GM23338 (cell line): ENCODE data around the gene TEPSIN. TPM values are rescaled to one million over a fixed set of nuclear protein-coding genes. Genes with fewer than 3 reads are reported as not detected.

Source experiments
- ATAC-seq: fragments of 200-7000 bp; cut with Tn5 transposase; 3 replicates; pipeline ENCODE4 v1.9.1; 2020
- DNase-seq: peaks from one replicate; pipeline ENCODE4 v3.0.0-alpha.2; 2015; ENCODE audit warnings: low spot score
- H2AFZ ChIP-seq: fragments of 200-600 bp; sonication (generic); 2 replicates; pipeline ENCODE4 v1.8.0; 2016; ENCODE audit warnings: antibody characterized with exemption, mild to moderate bottlenecking, moderate library complexity
- H3F3A ChIP-seq: fragments of 200-600 bp; sonication (generic); replicated peaks from 2 replicates; pipeline ENCODE4 v1.8.0; 2017; ENCODE audit warnings: antibody characterized with exemption, mixed run types, low read depth
- H3K27ac ChIP-seq: fragments of 200-600 bp; sonication (generic); 2 replicates; pipeline ENCODE4 v1.6.1; 2016; ENCODE audit warnings: low read depth
- H3K27me3 ChIP-seq: fragments of 200-600 bp; sonication (generic); 2 replicates; pipeline ENCODE4 v1.8.0; 2016; ENCODE audit warnings: mild to moderate bottlenecking, mixed run types, moderate library complexity; ENCODE audit not compliant: insufficient read depth
- H3K36me3 ChIP-seq: fragments of 200-600 bp; sonication (generic); 2 replicates; pipeline ENCODE4 v1.8.0; 2016; ENCODE audit warnings: mild to moderate bottlenecking; ENCODE audit not compliant: insufficient read depth
- H3K4me1 ChIP-seq: fragments of 200-600 bp; sonication (generic); 2 replicates; pipeline ENCODE4 v1.8.0; 2016; ENCODE audit warnings: mild to moderate bottlenecking, moderate library complexity; ENCODE audit not compliant: insufficient read depth
- H3K4me2 ChIP-seq: fragments of 200-600 bp; sonication (generic); 2 replicates; pipeline ENCODE4 v1.7.1; 2017; ENCODE audit warnings: mixed run types
- H3K4me3 ChIP-seq: fragments of 200-600 bp; sonication (generic); 2 replicates; pipeline ENCODE4 v1.6.1; 2016; ENCODE audit warnings: mixed run types
- H3K79me2 ChIP-seq: fragments of 200-600 bp; sonication (generic); replicated peaks from 2 replicates; pipeline ENCODE4 v1.8.0; 2017; ENCODE audit warnings: mild to moderate bottlenecking; ENCODE audit not compliant: insufficient read depth
- H3K9me2 ChIP-seq: fragments of 200-600 bp; sonication (generic); 2 replicates; pipeline ENCODE4 v1.8.0; 2017; ENCODE audit not compliant: insufficient read depth
- H4K20me1 ChIP-seq: fragments of 200-600 bp; sonication (generic); replicated peaks from 2 replicates; pipeline ENCODE4 v1.8.0; 2017; ENCODE audit warnings: mild to moderate bottlenecking; ENCODE audit not compliant: insufficient read depth
- H3K27ac Mint-ChIP-seq: 2 replicates; pipeline ENCODE4 v1.8.0; 2020; ENCODE audit warnings: inconsistent platforms, mild to moderate bottlenecking, moderate library complexity, mixed read lengths
- H3K27me3 Mint-ChIP-seq: 3 replicates; pipeline ENCODE4 v1.8.0; 2022; ENCODE audit warnings: low read depth, mild to moderate bottlenecking, moderate library complexity, mixed read lengths, inconsistent platforms; ENCODE audit not compliant: insufficient read depth, poor library complexity
- H3K36me3 Mint-ChIP-seq: 3 replicates; pipeline ENCODE4 v1.8.0; 2021; ENCODE audit warnings: low read depth, mild to moderate bottlenecking, inconsistent platforms, moderate library complexity, mixed read lengths
- H3K4me1 Mint-ChIP-seq: 3 replicates; pipeline ENCODE4 v1.8.0; 2020; ENCODE audit warnings: mild to moderate bottlenecking, inconsistent platforms, mixed read lengths
- H3K4me3 Mint-ChIP-seq: 3 replicates; pipeline ENCODE4 v1.8.0; 2021; ENCODE audit warnings: moderate library complexity, mild to moderate bottlenecking, inconsistent platforms, mixed read lengths
- H3K9me3 Mint-ChIP-seq: 3 replicates; pipeline ENCODE4 v1.8.0; 2020; ENCODE audit warnings: moderate library complexity, mild to moderate bottlenecking, inconsistent platforms, mixed read lengths
- CREB1 ChIP-seq: fragments of 250-450 bp; sonication (Bioruptor Pico); IDR thresholded peaks from 2 replicates; pipeline ENCODE4 v1.5.0; 2020; ENCODE audit warnings: low read depth, mild to moderate bottlenecking, moderate library complexity
- CTCF ChIP-seq, 2 experiments: fragments of 200-600 bp in 1 of 2; sonication (generic) in 1 of 2; conservative IDR thresholded peaks; 2 replicates each; pipeline versions ENCODE4 v1.5.1 to v1.6.1; 2016 to 2017; ENCODE audit warnings: antibody characterized with exemption in 2 of 2, low read depth in 2 of 2, mild to moderate bottlenecking in 2 of 2, moderate library complexity in 1 of 2
- ETS1 ChIP-seq: IDR thresholded peaks from 2 replicates; pipeline ENCODE4 v1.6.1; 2016; ENCODE audit warnings: antibody characterized with exemption
- EZH2 ChIP-seq: fragments of 200-600 bp; sonication (generic); IDR thresholded peaks from one replicate; pipeline ENCODE4 v1.8.0; 2017; ENCODE audit warnings: antibody characterized with exemption, mild to moderate bottlenecking, low read depth; ENCODE audit not compliant: unreplicated experiment
- EZH2phosphoT487 ChIP-seq: fragments of 200-600 bp; sonication (generic); IDR thresholded peaks from one replicate; pipeline ENCODE4 v1.8.1; 2018; ENCODE audit warnings: antibody characterized with exemption; ENCODE audit not compliant: unreplicated experiment
- JUNB ChIP-seq: IDR thresholded peaks from one replicate; pipeline ENCODE4 v1.6.1; 2016; ENCODE audit warnings: antibody characterized with exemption; ENCODE audit not compliant: unreplicated experiment
- NANOG ChIP-seq: IDR thresholded peaks from 2 replicates; pipeline ENCODE4 v1.6.1; 2016; ENCODE audit warnings: antibody characterized with exemption, borderline replicate concordance
- POLR2AphosphoS5 ChIP-seq: IDR thresholded peaks from 2 replicates; pipeline ENCODE4 v1.6.1; 2016; ENCODE audit warnings: antibody characterized with exemption, low read depth
- REST ChIP-seq: IDR thresholded peaks from one replicate; pipeline ENCODE4 v1.6.1; 2018; ENCODE audit warnings: antibody characterized with exemption; ENCODE audit not compliant: unreplicated experiment
- STAT1 ChIP-seq: IDR thresholded peaks from one replicate; pipeline ENCODE4 v1.6.1; 2016; ENCODE audit warnings: antibody characterized with exemption; ENCODE audit not compliant: unreplicated experiment
- ZNF114 ChIP-seq: fragments of 250-450 bp; sonication (Bioruptor Pico); IDR thresholded peaks from 2 replicates; pipeline ENCODE4 v1.5.0; 2020; ENCODE audit warnings: mild to moderate bottlenecking, moderate library complexity
- ZNF331 ChIP-seq: fragments of 250-450 bp; sonication (Bioruptor Pico); IDR thresholded peaks from 2 replicates; pipeline ENCODE4 v1.5.0; 2020; ENCODE audit warnings: low read depth, mild to moderate bottlenecking, moderate library complexity
- ZNF462 ChIP-seq: fragments of 250-450 bp; sonication (Bioruptor Pico); IDR thresholded peaks from 2 replicates; pipeline ENCODE4 v1.5.0; 2020; ENCODE audit warnings: mild to moderate bottlenecking, moderate library complexity
- polyA plus RNA-seq: library from polyadenylated mRNA; unstranded; fragments of >200 nt; fragmentation: Nextera tagmentation; extraction: Ambion mirVana; gene quantifications from 2 replicates; pipeline ENCODE4 v1.2.1, GENCODE V29; 2016
- total RNA-seq: library from RNA; depleted of rRNA; stranded (reverse); fragments of >200 nt; shearing (Covaris generic); gene quantifications from 2 replicates; pipeline ENCODE4 v1.2.3, GENCODE V29; 2014

The TEPSIN gene
- total and polyA plus RNA-seq, 2 experiments from 2014 or later: 4.4 to 25.3 TPM

- no peaks in the 10 kb centered on the region; the same call in 1 of the 2 replicates for H4K20me1 ChIP-seq
- H3F3A ChIP-seq: peaks cover 11% of the 10 kb centered on the region; the same call in 1 of the 2 replicates
- H3K27ac Mint-ChIP-seq: no peak overlapping the region
- H3K9me2 ChIP-seq: no peaks in the 10 kb centered on the region
- H3K4me2 ChIP-seq: peak overlapping the region; percentile 92
- peak overlapping the region; percentile 96 for H3K4me3 ChIP-seq
- peaks cover 13% of the 10 kb centered on the region for H3K27me3 Mint-ChIP-seq
- peaks cover 18% of the 10 kb centered on the region for H3K36me3 Mint-ChIP-seq
- H2AFZ ChIP-seq: no peak overlapping the region
- H3K4me3 Mint-ChIP-seq: peak overlapping the region; percentile 76
- H3K27me3 ChIP-seq: no peaks in the 10 kb centered on the region
- DNase-seq (no peak), ATAC-seq (no peak)
- peaks cover 17% of the 10 kb centered on the region for H3K79me2 ChIP-seq
- TF ChIP-seq POLR2AphosphoS5 (no peak), EZH2 (no peak), ZNF114 (CRISPR knock-in tag) (no peak), CREB1 (CRISPR knock-in tag) (no peak), NANOG (no peak), JUNB (no peak), ZNF331 (no peak), ETS1 (no peak), REST (no peak), CTCF (conservative IDR thresholded peaks at IDR 0.05; ENCODE audit: low read depth in 2 of 2) (no peak), ZNF462 (CRISPR knock-in tag) (no peak), EZH2phosphoT487 (no peak), STAT1 (no peak)
- no peaks in the 10 kb centered on the region for H3K36me3 ChIP-seq
- no peaks in the 10 kb centered on the region; the same call in 2 of the 3 replicates for H3K9me3 Mint-ChIP-seq
- no peaks in the 10 kb centered on the region; the same call in 1 of the 2 replicates for H3K4me1 ChIP-seq
- peaks cover 23% of the 10 kb centered on the region for H3K4me1 Mint-ChIP-seq
- H3K27ac ChIP-seq: no peak overlapping the region
Measured at GRCh38 chr17:81237591-81238489, 1.0 kb downstream of the TEPSIN start.
